GM18499 (cell line): ENCODE results near the gene TBC1D4.
"Not testable (repeated sequence)": the region's sequence is repeated elsewhere in the genome, so short reads cannot be mapped to it uniquely, and the experiment has no call there.

Experiments
- ATAC-seq: cut with Tn5 transposase; IDR thresholded peaks from one replicate; pipeline ENCODE4 v1.9.1; 2021; ENCODE audit warnings: moderate number of reproducible peaks; ENCODE audit not compliant: insufficient read depth, unreplicated experiment

Gene TBC1D4

GRCh38 chr13:75458696-75459422 lies 23.1 kb downstream of the TBC1D4 start:
- ATAC-seq: peak; percentile 97

GRCh38 chr13:75455962-75456361 lies 26.0 kb downstream of the TBC1D4 start:
- ATAC-seq: no peak

- ATAC-seq: no peak
Measured at GRCh38 chr13:75454497-75454896, 27.5 kb downstream of the TBC1D4 start.

GRCh38 chr13:75452564-75452963 lies 29.4 kb downstream of the TBC1D4 start:
- ATAC-seq: no peak

- ATAC-seq: no peak
Measured at GRCh38 chr13:75447493-75447892, 34.5 kb downstream of the TBC1D4 start.

DNA sequence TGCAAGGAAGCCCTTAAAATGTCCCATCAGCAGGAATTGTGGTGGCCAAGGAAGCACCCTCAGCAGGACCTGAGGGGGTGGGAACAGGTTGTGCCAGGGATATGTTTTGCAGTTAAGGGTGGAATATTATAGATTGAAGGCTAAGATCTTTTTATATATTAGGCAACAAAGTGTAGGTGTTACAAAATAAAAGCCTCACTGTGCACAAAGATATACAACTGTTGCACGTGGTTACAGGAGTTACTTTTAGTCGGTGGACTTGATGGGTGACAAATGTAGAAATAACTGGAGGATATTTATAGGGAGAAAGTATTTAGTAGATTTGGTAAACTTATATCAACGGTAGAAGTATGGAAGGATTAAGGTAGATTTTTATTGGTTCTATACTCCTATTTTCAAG lies 35.1 kb downstream of the TBC1D4 start:
- ATAC-seq: no peak

- no peak for ATAC-seq
Measured at GRCh38 chr13:75445717-75446499, 36.1 kb downstream of the TBC1D4 start.

DNA sequence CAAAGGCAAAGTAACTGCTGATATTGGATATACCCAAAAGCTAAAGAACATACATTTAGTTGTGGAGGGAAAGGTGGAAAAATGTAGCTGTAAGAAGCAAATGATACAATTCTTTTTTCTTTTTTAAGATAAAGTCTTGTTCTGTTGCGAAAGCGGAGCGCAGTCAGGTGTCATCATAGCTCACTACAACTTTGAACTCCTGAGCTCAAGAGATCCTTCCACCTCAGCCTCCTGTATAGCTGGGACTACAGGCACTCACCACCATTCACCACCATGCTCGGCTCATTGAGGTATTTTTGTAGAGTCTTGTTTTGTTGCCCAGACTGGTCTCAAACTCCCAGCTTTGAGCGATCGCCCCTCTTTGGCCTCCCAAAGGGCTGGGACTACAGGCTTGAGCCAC lies 38.0 kb downstream of the TBC1D4 start:
- no peak for ATAC-seq

DNA sequence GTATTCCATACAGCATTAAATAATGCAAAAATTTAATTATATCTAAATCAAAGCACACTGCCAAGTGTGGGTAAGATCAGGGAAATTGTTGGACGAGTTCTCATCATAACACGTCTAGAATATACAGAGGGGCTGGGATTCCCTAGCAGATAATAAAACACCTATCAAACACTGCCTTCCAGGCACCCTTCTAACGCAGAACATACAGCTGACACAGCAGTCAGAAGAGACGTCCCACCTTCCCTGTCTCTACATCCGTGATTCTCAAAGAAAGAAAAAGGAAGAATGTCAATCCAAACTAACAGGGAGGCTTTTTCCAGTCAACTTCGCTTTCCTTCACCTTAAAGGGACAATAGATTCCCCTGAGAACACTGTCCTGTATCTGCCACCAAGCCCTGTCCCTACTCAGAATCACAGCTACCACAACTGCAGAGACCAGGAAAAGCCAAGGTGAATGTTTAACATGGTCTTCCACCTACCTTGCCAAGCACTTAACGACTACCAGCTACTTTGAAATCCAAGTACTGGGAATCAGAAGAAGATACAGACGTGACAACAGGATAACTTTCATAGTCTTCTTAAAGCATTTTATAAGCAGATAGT lies 38.5 kb downstream of the TBC1D4 start:
- no peak for ATAC-seq

GRCh38 chr13:75442736-75443234 lies 39.2 kb downstream of the TBC1D4 start:
- no peak for ATAC-seq

DNA sequence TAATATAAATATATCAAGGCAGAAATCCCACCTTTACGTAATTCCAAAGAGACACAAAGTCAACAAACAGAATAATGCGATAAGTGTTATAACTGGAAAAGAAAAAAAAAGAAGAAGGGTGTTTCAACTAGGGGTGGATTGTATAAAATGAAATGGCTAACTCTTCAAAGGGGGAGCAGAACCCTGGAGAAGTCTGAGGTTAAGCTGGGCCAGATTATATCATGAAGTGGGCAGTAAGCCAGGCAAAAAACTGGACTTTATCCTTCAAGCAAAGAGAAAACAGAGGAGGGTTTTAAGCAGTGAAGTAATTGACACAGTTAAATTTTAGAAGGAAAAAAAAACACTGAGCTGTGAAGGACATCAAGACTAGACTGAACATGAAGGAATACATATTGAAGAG lies 41.9 kb downstream of the TBC1D4 start:
- ATAC-seq: no peak

GRCh38 chr13:75437582-75438318 lies 44.2 kb downstream of the TBC1D4 start:
- ATAC-seq: no peak

DNA sequence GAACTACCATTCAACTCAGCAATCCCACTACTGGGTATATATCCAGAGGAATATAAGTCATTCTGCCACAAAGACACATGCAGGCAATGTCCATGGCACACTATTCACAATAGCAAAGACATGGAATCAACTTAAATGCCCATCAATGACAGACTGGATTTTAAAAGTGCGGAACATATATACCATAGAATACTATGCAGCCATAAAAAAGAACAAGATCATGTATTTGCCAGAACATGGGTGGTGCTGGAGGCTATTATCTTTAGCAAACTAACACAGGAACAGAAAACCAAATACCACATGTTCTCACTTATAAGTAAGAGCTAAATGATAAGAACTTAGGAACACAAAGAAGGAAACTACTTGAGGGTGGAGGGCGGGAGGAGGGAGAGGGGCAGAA lies 47.8 kb downstream of the TBC1D4 start:
- ATAC-seq: not testable (repeated sequence)

DNA sequence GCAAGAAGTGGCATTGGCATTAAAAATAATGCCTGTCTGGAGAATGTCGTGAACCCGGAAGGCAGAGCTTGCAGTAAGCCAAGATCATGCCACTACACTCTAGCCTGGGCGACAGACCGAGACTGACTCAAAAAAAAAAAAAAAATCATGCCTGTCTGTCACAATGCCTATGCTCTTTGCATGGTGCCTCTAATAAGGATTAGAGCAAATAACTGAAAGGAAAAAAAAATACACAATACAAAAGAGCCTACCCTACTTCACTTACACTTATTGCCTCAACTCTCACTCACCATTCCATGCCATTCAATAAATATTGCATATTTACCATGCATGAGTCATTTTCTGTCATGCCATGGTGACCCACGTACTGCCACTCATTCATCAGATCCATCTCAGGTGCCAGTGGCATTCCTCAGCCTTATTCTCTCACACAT lies 49.1 kb downstream of the TBC1D4 start:
- ATAC-seq: no peak

DNA sequence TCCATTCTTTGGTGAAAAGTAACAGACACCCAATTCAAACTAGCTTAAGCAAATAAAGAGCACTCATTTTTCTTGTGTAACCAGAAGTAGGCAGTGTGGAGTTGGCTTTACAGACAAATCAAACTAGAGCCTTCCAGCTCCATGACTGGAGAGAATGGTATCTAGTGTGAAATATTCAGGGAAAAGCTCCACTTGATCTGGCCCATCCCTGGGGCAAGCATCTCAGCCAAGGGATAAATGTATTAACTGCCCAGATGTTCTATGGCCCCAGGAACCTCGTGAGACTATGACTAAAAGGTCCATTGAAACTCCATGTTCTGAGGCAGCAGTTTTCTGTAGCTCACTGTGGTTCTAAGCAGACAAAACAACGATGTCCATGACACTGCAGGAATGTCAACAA lies 49.9 kb downstream of the TBC1D4 start:
- no peak for ATAC-seq

GRCh38 chr13:75430436-75431209 lies 51.3 kb downstream of the TBC1D4 start:
- no peak for ATAC-seq

DNA sequence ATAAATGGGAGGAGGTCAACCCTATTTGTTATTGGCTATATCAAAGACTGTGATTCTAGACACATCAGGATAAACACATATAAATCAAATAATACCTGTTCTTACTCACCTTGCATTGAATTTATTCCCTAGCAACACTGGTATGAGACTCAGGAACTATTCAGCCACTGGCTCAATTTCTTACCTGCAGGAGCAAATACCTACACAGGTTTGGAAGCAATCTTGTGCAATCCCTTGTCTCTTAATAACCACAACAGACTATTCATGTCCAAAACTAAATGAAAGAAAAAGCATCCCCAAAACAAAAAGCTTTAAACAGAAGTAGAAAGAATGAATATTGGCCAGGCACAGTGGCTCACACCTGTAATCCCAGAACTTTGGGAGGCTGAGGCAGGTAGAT lies 55.5 kb downstream of the TBC1D4 start:
- no peak for ATAC-seq

DNA sequence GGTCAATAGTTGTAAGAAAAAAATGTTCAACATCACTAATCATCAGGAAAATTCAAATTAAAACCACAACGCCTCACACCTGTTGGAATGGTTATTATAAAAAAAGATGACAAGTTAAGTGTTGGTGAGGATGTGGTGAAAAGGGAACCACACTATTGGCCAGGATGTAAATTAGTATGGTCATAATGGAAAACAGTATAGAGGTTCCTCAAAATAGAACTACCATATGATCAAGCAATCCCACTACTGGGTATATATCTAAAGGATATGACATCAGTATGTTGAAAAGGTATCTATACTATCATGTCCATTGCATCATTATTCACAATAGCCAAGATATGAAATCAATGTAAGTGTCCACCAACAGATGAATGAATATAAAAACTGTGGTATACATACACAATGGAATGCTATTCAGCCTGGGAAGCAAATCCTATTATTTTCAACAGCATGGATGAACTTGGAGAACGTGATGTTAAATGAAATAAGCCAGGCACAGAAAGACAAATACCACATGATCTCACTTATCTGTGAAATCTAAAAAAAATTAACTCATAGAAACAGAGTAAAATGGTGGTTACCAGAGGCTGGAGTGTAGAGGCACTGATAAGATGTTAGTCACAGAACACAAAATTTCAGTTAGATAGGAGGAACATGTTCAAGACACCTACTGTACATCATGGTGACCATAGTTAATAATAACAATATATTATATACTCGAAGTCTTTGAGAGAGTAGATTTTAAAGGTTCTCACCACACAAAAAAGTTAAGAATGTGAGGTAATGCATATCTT lies 56.6 kb downstream of the TBC1D4 start:
- peak; percentile 90 for ATAC-seq

GRCh38 chr13:75423946-75424345 lies 58.0 kb downstream of the TBC1D4 start:
- no peak for ATAC-seq
